HepG2 (cell line): ENCODE data around the gene MEF2B. TPM values are rescaled to one million over a fixed set of nuclear protein-coding genes. Genes with fewer than 3 reads are reported as not detected.
A peak's percentile ranks its signal among the peaks of the same experiment; 100 is the strongest.

Experiments used
- ISL2 ChIP-seq: sonication (generic); formaldehyde crosslinking; IDR thresholded peaks from 2 replicates; pipeline ENCODE4 v1.5.0; 2020; ENCODE audit warnings: missing genetic modification reagents
- MAFG ChIP-seq: sonication (generic); formaldehyde crosslinking; IDR thresholded peaks from 2 replicates; pipeline ENCODE4 v1.5.1; 2020; ENCODE audit warnings: mild to moderate bottlenecking, missing genetic modification reagents
- NCOA1 ChIP-seq: sonication (generic); formaldehyde crosslinking; IDR thresholded peaks from 2 replicates; pipeline ENCODE4 v1.9.0; 2021; ENCODE audit warnings: missing genetic modification reagents
- SP4 ChIP-seq: sonication (generic); formaldehyde crosslinking; IDR thresholded peaks from 2 replicates; pipeline ENCODE4 v1.8.1; 2023; ENCODE audit warnings: mild to moderate bottlenecking, missing genetic modification reagents
- ZFYVE20 ChIP-seq: sonication (generic); formaldehyde crosslinking; IDR thresholded peaks from 2 replicates; pipeline ENCODE4 v1.8.0; 2023; ENCODE audit warnings: low read depth, mild to moderate bottlenecking, moderate library complexity, missing genetic modification reagents, borderline replicate concordance
- ZGPAT ChIP-seq: IDR thresholded peaks from 2 replicates; pipeline ENCODE4 v1.6.1; 2016; ENCODE audit warnings: mild to moderate bottlenecking
- ZNF136 ChIP-seq: sonication (generic); formaldehyde crosslinking; IDR thresholded peaks from 2 replicates; pipeline ENCODE4 v1.8.1; 2022; ENCODE audit warnings: low read depth, mild to moderate bottlenecking, moderate library complexity, missing genetic modification reagents
- ZNF232 ChIP-seq: sonication (generic); formaldehyde crosslinking; IDR thresholded peaks from 2 replicates; pipeline ENCODE4 v1.4.0; 2020; ENCODE audit warnings: missing genetic modification reagents, borderline replicate concordance
- ZNF3 ChIP-seq: IDR thresholded peaks from 2 replicates; pipeline ENCODE4 v1.7.0; 2017; ENCODE audit warnings: inconsistent platforms
- ZNF549 ChIP-seq: sonication (generic); formaldehyde crosslinking; IDR thresholded peaks from 2 replicates; pipeline ENCODE4 v1.5.0; 2020; ENCODE audit warnings: missing genetic modification reagents
- ZNF720 ChIP-seq: sonication (generic); formaldehyde crosslinking; IDR thresholded peaks from 2 replicates; pipeline ENCODE4 v1.4.0; 2020; ENCODE audit warnings: missing genetic modification reagents
- ZNF724P ChIP-seq: sonication (generic); formaldehyde crosslinking; IDR thresholded peaks from 2 replicates; pipeline ENCODE4 v1.8.0; 2022; ENCODE audit warnings: missing genetic modification reagents, borderline replicate concordance
- ZNF746 ChIP-seq: sonication (generic); formaldehyde crosslinking; IDR thresholded peaks from 2 replicates; pipeline ENCODE4 v1.8.0; 2022; ENCODE audit warnings: mild to moderate bottlenecking, missing genetic modification reagents
- polyA plus RNA-seq, 8 experiments: library from polyadenylated mRNA; depleted of rRNA in 3 of 8; stranded (reverse) in 7 of 8; unstranded in 1 of 8; fragments of >200 nt; fragmentation: Illumina TruSeq in 4 of 8; extraction: Trizol in 4 of 8; gene quantifications; 2 replicates each; pipeline versions ENCODE4 v1.2.1 to v1.2.3, GENCODE V29; 2011 to 2016; ENCODE audit warnings: low read depth in 4 of 8, missing spikeins in 1 of 8, mixed read lengths in 1 of 8; ENCODE audit not compliant: insufficient read depth in 1 of 8
- total RNA-seq, 5 experiments: library from RNA; depleted of rRNA; stranded (reverse); fragments of >200 nt; fragmentation: Illumina TruSeq; extraction: Trizol; gene quantifications; 2 replicates each; pipeline ENCODE4 v1.2.3, GENCODE V29; 2016; ENCODE audit warnings: low read depth in 1 of 5
- TF ChIP-seq, protein P1 (sequence below): sonication (generic); formaldehyde crosslinking; IDR thresholded peaks from 2 replicates; pipeline ENCODE4 v1.9.0; 2021; ENCODE audit warnings: missing genetic modification reagents, borderline replicate concordance
- TF ChIP-seq, protein P2 (sequence below): sonication (generic); formaldehyde crosslinking; conservative IDR thresholded peaks from 2 replicates; pipeline ENCODE4 v1.8.0; 2022; ENCODE audit warnings: missing genetic modification reagents

MEF2B gene
- total and polyA plus RNA-seq, 2 of the 13 experiments (the other 11 are each of a cell fraction or from before 2014, with no cell fraction given), result 1.2 to 1.7 TPM

- TF ChIP-seq ZFYVE20 (no peak), ZNF549 (CRISPR knock-in tag) (no peak), ZGPAT (CRISPR knock-in tag) (peak; percentile 52; the same call in 1 of the 2 replicates), ZNF724P (CRISPR knock-in tag) (no peak), ZNF136 (CRISPR knock-in tag) (no peak), ZNF720 (CRISPR knock-in tag) (no peak), ZNF232 (CRISPR knock-in tag) (no peak), ISL2 (CRISPR knock-in tag) (0 out of 2 replicates have a peak, but pooled peaks have one; percentile 32), SP4 (CRISPR knock-in tag) (peak; percentile 69; the same call in 1 of the 2 replicates), ZNF3 (CRISPR knock-in tag) (no peak), NCOA1 (no peak), ZNF746 (CRISPR knock-in tag) (peak; percentile 61; the same call in 1 of the 2 replicates), MAFG (CRISPR knock-in tag) (no peak)
- TF ChIP-seq, protein P1, sequence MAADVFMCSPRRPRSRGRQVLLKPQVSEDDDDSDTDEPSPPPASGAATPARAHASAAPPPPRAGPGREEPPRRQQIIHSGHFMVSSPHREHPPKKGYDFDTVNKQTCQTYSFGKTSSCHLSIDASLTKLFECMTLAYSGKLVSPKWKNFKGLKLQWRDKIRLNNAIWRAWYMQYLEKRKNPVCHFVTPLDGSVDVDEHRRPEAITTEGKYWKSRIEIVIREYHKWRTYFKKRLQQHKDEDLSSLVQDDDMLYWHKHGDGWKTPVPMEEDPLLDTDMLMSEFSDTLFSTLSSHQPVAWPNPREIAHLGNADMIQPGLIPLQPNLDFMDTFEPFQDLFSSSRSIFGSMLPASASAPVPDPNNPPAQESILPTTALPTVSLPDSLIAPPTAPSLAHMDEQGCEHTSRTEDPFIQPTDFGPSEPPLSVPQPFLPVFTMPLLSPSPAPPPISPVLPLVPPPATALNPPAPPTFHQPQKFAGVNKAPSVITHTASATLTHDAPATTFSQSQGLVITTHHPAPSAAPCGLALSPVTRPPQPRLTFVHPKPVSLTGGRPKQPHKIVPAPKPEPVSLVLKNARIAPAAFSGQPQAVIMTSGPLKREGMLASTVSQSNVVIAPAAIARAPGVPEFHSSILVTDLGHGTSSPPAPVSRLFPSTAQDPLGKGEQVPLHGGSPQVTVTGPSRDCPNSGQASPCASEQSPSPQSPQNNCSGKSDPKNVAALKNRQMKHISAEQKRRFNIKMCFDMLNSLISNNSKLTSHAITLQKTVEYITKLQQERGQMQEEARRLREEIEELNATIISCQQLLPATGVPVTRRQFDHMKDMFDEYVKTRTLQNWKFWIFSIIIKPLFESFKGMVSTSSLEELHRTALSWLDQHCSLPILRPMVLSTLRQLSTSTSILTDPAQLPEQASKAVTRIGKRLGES (CRISPR knock-in tag), result no peak
- TF ChIP-seq, protein P2, sequence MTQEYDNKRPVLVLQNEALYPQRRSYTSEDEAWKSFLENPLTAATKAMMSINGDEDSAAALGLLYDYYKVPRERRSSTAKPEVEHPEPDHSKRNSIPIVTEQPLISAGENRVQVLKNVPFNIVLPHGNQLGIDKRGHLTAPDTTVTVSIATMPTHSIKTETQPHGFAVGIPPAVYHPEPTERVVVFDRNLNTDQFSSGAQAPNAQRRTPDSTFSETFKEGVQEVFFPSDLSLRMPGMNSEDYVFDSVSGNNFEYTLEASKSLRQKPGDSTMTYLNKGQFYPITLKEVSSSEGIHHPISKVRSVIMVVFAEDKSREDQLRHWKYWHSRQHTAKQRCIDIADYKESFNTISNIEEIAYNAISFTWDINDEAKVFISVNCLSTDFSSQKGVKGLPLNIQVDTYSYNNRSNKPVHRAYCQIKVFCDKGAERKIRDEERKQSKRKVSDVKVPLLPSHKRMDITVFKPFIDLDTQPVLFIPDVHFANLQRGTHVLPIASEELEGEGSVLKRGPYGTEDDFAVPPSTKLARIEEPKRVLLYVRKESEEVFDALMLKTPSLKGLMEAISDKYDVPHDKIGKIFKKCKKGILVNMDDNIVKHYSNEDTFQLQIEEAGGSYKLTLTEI, result no peak
Observed at GRCh38 chr19:19171821-19172532, 1.9 kb upstream of the MEF2B start (continued).
